Epithelial cell of esophagus (primary cell): Measurements from ENCODE around the gene SHISA7.
"Not testable (repeated sequence)": the region's sequence is repeated elsewhere in the genome, so short reads cannot be mapped to it uniquely, and the experiment has no call there.

ENCODE experiments used
- DNase-seq: peaks from one replicate; pipeline ENCODE4 v3.0.0; 2010; ENCODE audit warnings: low read depth
- H3K4me3 ChIP-seq: 2 replicates; pipeline ENCODE4 v1.5.1; 2011; ENCODE audit warnings: mild to moderate bottlenecking, low read length, control low read depth
- TF ChIP-seq, protein P1 (sequence below): IDR thresholded peaks from 2 replicates; pipeline ENCODE4 v1.5.1; 2011; ENCODE audit warnings: low read depth, mild to moderate bottlenecking, low read length, control low read depth, inconsistent platforms; ENCODE audit not compliant: insufficient read depth; ENCODE audit errors: missing control alignments

Gene SHISA7

DNA sequence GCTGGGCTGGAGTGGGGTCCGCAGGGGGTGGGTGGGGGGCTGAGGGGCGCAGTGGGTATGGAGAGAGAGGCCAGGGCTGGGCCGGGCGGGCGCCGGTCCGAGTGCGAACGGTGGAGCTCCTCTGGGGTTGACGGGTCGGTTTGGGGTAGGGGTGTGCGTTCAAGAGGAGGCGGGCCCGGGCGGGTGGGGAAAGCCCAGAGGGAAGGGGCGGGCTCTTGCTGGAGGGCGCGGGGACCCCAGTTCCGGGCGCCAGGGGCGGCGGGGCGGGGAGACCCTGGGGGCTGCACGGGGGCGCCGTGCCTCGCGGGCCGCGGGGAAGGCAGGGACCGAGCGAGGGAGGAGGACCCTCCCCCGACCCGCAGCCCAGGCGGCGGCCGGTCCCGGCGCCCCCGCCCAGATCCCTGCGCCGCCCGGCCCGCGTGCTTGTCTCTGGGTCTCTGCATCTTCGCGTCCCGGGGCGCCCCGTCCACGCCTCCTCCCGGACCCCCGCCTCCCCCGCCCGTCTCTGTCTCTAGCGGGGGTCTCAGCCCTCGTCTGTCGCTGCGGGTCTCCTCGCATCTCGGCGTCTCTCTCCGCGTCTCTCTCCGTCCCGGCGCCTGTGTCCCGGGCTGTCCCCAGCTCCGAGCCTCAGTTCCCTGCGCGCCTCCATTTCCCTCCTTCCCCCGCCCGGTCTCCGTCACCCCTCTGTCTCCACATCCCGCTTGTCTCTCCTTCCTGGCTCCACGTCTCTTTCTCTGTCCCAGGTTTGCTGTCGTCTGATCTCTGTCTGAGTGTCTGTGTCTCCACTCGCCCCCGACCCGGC, 8.3 kb upstream of the SHISA7 start:
- TF ChIP-seq, protein P1, sequence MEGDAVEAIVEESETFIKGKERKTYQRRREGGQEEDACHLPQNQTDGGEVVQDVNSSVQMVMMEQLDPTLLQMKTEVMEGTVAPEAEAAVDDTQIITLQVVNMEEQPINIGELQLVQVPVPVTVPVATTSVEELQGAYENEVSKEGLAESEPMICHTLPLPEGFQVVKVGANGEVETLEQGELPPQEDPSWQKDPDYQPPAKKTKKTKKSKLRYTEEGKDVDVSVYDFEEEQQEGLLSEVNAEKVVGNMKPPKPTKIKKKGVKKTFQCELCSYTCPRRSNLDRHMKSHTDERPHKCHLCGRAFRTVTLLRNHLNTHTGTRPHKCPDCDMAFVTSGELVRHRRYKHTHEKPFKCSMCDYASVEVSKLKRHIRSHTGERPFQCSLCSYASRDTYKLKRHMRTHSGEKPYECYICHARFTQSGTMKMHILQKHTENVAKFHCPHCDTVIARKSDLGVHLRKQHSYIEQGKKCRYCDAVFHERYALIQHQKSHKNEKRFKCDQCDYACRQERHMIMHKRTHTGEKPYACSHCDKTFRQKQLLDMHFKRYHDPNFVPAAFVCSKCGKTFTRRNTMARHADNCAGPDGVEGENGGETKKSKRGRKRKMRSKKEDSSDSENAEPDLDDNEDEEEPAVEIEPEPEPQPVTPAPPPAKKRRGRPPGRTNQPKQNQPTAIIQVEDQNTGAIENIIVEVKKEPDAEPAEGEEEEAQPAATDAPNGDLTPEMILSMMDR = no peak
- H3K4me3 ChIP-seq = no peak overlapping the region
- DNase-seq = no peak

DNA sequence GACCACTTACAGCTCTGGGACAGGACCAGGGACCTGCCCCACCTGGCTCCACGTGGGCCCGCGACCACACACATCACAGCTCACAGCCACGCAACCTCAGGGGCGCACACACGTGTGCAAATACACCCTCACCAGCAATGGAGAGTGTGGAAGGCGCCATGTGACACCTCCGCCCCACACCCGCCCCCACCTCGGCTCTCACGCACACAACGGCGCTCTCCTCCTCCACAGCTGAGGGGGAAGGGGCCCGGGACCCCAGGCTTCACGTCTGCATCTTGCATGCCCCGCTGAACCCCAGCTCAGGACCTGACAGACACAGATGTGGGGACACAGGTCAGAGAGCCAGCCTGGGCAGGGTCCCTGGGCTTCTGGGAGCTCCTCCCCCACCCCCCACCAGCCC, 6.4 kb upstream of the SHISA7 start:
- H3K4me3 ChIP-seq = no peak overlapping the region
- TF ChIP-seq, protein P1 = no peak
- no peak for DNase-seq

DNA sequence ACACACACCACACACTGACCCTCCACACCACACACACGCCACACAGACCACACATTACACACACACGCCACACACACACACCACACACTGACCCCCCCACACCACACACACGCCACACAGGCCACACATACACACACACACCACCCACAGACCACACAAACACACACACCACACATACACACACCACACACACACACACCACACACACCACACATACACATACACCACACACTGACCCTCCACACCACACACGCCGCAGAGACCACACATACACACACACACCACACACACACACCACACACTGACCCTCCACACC, 5.0 kb upstream of the SHISA7 start:
- DNase-seq, H3K4me3 ChIP-seq: not testable (repeated sequence)

DNA sequence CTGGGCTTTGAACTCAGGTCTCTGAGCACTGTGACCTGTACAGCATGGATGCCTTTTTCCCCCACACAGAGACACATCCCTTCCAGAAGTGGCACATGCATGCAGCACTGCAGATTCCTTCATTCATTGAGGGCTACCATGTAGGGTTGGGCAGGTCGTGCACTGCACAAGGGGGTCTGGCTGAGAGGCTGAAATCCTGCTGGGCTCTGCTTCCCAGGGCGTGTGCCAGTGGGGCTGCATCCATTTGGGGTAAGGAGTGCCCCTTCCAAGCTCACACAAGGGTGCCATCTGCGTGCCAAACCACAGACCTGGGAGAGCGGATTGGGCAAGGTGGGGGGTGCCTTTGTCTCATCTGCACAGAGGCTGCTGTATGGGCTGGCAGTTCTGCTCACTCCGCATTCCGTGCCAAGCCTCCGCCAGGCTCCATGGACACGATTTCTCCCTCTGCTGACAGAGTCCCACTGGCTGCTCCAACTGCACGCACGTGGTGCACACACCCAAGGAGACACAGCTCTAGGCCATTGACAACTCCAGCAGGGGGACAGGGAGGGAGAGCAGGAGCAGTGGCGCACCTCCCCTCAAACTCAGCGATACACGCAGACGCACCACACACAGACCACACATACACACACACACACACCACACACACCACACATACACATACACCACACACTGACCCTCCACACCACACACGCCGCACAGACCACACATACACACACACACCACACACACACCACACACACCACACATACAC, 4.5 kb upstream of the SHISA7 start:
- no peak overlapping the region for H3K4me3 ChIP-seq
- peak; percentile 82 for DNase-seq
- TF ChIP-seq, protein P1 = peak; percentile 24

DNA sequence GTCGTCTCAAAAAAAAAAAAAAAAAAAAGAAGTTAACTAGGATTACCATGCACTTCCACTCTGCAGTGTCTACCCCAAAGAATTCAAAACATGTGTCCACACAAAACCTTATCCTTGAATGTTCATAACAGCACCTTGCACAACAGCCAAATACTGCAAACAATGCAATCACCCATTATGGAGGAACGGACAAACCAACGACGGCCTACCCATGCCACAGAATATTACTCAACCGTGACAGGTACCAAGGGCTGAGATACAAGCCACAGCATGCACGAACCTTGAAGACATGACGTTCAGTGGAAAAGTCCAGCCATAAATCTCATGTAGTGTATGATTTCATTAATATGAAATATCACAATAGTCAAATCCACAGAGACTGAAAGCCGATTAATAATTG, 3.0 kb upstream of the SHISA7 start:
- TF ChIP-seq, protein P1 = no peak
- H3K4me3 ChIP-seq = no peak overlapping the region
- peak; percentile 98 for DNase-seq

DNA sequence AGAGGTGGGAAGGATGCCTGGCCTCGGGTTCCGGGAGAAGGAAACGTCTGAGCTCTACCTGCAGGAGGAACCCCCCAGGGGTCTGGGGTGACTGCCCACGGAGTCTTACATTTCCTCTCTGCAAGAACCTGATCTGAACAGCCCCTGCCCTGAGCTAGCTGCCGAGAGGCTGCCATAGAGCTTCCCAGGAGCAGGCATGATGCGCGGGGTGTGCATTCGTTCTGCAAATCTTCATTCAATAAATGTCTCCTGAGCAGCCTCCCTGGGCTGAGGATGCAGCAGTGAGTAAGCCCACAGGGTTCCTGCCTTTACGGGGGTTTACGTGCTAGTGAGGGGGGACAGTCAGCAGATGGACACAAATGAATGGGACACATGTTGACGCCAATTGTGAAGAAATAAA, 1.5 kb upstream of the SHISA7 start:
- H3K4me3 ChIP-seq = no peak overlapping the region
- TF ChIP-seq, protein P1 = no peak
- no peak for DNase-seq

DNA sequence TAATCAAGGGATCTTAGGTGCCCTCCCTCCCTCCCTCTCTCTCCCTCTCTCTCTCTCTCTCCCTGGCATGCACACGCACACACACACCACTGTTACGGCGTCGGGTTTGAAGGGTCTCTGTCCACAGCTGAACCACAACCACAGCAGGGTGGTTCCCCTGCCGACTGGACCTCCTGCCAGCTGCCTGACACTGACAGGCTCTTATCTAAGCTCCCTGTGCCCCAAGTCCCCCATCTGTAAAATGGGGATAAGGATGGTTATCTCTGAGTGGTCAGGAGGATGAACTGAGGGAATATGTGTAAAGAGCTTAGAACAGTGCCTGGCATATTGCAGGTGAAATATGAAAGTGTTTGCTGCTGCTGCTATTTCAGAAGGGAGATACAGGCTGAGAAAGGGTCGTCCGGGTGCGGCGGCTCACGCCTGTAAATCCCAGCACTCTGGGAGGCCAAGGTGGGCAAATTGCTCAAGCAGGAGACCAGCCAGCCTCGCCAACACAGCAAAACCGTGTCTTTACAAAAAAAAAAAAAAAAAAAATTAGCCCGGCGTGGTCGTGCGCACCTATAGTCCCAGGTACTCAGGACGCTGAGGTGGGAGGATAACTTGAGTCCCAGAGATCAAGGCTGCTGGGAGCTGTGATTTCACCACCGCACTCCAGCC, 852 bp upstream of the SHISA7 start:
- H3K4me3 ChIP-seq = no peak overlapping the region
- DNase-seq = no peak
- TF ChIP-seq, protein P1 = no peak
